ENCODE data around the gene C10orf71. TPM values are rescaled to one million over a fixed set of nuclear protein-coding genes. Genes with fewer than 3 reads are reported as not detected.

C10orf71 gene
- polyA plus RNA-seq, 5 donors = 0.04 to 0.76 TPM; not detected in 3

- DNase-seq = no peak
These were observed 13.4 kb downstream of the C10orf71 start for GRCh38 chr10:49312246-49312869.

GRCh38 chr10:49313501-49314070 is 14.6 kb downstream of the C10orf71 start:
- DNase-seq = no peak

DNA sequence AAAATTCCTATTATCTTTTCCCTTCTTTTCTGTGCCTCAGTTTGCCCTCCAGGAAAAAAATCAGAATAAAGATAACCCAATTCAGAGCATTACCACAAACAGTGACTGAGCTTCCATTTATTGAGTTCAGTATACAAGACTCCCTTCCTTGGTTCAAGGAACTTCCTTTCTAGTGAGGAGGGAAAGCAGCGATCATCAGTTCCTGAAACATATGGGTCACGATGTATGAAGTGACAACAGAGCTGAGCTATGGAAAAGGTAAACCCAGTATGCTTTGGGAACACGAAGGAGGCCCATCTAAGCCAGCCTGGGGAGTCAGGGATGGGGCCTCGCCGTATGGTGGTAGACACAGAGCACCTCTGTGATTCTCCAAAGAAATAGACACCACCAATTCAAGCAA is 15.8 kb downstream of the C10orf71 start:
- DNase-seq = no peak

- no peak for DNase-seq
These were observed 19.1 kb downstream of the C10orf71 start for GRCh38 chr10:49318028-49318427.

- DNase-seq = no peak
These were observed 19.8 kb downstream of the C10orf71 start for GRCh38 chr10:49318755-49319154.

DNA sequence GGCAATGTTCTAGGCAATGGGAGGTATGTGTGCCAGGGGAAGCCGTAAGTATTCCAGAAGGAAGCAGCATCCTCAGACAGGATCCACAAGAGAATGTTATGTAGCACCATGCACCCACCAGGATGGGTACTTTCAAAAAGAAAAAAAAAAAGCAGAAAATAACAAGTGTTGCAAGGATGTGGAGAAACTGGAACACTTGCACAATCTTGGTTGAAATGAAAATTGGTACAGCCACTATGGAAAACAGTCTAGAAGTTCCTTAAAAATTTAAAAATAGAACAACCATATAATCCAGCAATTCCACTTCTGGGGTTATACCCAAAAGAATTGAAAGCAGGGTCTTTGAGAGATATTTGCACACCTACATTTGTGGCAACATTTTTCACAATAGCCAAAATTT is 20.2 kb downstream of the C10orf71 start:
- no peak for DNase-seq

GRCh38 chr10:49320191-49320590 is 21.2 kb downstream of the C10orf71 start:
- no peak for DNase-seq

GRCh38 chr10:49321021-49321420 is 22.1 kb downstream of the C10orf71 start:
- no peak for DNase-seq

GRCh38 chr10:49322371-49323170 is 23.6 kb downstream of the C10orf71 start:
- DNase-seq = no peak

GRCh38 chr10:49323171-49323895 is 24.4 kb downstream of the C10orf71 start:
- DNase-seq = no peak

- no peak for DNase-seq
These were observed 24.9 kb downstream of the C10orf71 start for GRCh38 chr10:49323896-49324270.

- no peak for DNase-seq
These were observed 25.7 kb downstream of the C10orf71 start for GRCh38 chr10:49324711-49325110.

DNA sequence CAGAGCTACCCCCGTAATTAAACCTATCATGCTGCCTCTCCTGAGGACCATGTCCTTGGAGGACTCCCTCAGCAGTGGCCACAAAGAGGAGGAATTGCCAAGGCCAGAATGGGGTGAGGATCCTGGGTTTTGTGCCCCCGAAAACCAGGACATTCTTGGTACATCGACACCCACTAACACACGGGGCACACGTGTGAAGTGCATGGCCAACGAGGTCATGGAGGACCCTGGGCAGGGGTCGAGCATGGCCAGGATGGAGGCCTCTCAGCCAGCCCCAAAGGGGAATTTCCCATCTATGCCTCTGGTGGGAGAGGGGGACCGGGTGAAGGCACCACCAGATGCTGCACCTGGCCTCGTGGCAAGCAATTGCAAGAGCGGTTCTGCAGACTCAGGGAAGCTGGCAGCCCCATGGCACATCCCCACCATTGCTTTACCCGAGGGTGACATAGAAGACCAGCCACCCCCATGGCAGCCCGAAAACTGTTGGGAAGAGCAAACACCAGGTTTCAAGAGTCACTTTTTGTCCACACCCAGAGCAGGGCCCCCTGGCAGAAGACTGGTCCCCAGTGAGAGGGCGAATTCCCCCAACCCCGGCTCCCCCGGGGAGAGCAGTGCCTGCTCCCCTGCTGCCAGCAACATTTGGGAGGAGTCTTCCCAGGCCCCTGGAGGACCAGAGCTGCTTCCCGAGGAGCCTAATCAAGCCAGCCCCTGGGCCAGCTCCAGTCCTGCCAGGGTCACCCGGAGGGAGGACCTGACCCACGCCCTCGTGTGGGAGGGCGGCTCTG is 26.4 kb downstream of the C10orf71 start:
- no peak for DNase-seq

GRCh38 chr10:49325916-49326783 is 27.2 kb downstream of the C10orf71 start:
- DNase-seq = no peak

DNA sequence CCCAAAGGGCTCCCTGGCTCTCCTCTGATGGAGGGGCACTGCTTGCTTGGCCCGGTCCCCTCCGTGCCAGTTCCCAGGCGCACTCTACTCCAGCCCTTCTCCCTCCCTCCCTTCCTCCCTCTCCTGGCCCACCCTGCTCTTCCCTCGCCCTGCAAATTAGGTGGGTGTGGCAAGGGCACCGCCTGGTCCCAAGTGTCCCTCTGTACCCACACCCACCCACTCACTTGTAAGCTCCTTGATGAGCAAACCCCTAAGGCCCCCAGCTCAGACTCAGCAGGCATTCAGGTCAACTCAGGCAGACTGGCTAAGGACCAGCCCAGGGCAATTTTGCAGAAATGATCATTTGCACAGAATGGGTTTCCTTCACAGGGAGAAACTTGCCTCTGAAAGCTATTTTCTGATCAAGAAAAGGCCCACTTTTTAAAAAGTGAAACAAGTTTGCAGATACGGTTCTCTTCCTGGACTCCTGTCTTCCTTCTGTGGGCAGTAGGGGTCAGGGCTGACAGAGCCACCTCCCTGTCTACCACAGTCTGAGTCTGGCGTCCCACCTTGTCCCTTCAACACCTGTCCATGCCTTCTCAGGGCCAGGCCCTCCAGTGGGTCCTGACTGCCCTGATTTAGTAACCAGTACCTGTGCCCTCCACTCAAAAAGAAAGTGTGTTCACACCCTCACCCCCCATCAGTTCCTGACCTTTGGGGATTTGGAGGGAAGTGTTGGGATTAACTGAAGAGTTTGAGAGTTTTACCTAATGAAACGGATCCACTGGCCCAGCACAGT is 28.3 kb downstream of the C10orf71 start:
- DNase-seq = no peak

DNA sequence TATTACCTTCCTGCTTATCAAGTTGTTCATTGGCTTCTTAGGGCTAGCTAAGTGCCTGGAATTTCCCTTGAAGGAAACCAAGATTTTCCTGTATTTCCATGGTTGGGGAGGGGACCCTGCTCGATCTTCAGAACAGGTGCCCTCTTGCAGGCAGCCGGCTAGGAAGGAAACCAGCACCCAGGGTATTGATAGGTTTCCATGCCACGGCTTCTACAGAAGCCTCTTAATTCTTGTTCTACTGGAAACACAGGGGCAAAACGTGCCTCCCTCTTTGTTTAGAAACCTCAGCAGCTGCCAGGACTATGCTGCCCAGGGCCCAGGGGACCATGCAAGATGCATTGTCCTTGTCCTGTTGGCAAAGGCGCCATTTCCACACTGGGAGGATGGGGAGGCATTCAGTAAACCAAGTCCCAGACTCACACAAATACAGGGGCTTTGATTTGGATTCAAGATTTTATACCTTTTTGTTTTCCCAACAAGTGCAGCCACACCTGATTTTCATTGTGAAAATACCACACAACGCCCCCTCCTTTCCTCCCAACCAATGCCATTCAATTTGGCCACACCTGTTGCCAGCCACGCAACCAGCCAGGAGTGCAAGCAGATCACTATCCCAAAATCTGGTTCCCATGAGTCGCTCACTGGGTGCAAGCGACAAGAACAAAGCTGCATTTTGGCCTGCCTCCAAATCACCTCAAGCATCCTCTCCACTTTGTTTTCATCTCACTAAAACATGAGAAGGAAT is 29.6 kb downstream of the C10orf71 start:
- DNase-seq = no peak

DNA sequence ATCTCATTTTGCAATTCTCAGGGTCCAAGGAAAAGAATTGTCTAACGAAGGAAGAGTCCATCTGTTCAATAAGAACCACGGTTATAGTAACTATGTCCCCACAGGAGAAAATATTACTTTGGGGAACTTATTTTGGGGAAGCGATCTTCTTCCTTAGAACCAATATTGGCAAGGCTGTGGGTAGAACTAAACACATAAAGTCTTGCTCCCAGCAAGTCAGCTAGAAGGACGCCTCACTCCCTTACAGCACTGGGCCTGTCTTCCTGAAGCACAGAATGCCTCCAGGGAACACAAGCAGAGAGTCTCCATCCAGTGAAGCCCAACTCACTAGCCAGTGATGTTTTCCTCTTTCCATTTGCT is 30.2 kb downstream of the C10orf71 start:
- no peak for DNase-seq

GRCh38 chr10:49330127-49330665 is 31.2 kb downstream of the C10orf71 start:
- DNase-seq = no peak

GRCh38 chr10:49331431-49331830 is 32.5 kb downstream of the C10orf71 start:
- DNase-seq = no peak

Data from right lung (tissue), 5 donors.